Ovary (tissue), 9 donors: ENCODE data around the gene LYRM1. TPM values are rescaled to one million over a fixed set of nuclear protein-coding genes. Genes with fewer than 3 reads are reported as not detected.
A peak's percentile ranks its signal among the peaks of the same experiment; 100 is the strongest.

Experiments
- DNase-seq, 5 donors: peaks; one replicate each; pipeline ENCODE4 v3.0.0-alpha.2; 2019 to 2020
- H3K27ac ChIP-seq, 2 donors: fragments of 200-600 bp; one replicate each; pipeline versions ENCODE4 v1.5.1 to v1.8.0; 2019 to 2022
- H3K27me3 ChIP-seq: fragments of 200-600 bp; one replicate; pipeline ENCODE4 v1.8.0; 2022
- H3K36me3 ChIP-seq: fragments of 200-600 bp; sonication (generic); one replicate; pipeline ENCODE4 v1.5.1; 2019
- H3K4me1 ChIP-seq: one replicate; pipeline ENCODE4 v1.8.1; 2013; ENCODE audit warnings: mild to moderate bottlenecking, moderate library complexity; ENCODE audit not compliant: insufficient read depth
- H3K4me3 ChIP-seq: fragments of 200-600 bp; sonication (generic); one replicate; pipeline ENCODE4 v1.5.1; 2017
- H3K9me3 ChIP-seq, 2 donors: fragments of 200-600 bp in 1 of 2; sonication (generic) in 1 of 2; one replicate each; pipeline versions ENCODE4 v1.5.1 to v1.8.1; 2013 to 2019; ENCODE audit warnings: mild to moderate bottlenecking in 1 of 2, moderate library complexity in 1 of 2
- EP300 ChIP-seq: sonication (generic); formaldehyde crosslinking; IDR thresholded peaks from one replicate; pipeline ENCODE4 v1.6.1; 2017; ENCODE audit warnings: antibody characterized with exemption
- POLR2A ChIP-seq: fragments of 450-650 bp; IDR thresholded peaks from one replicate; pipeline ENCODE4 v1.6.1; 2017; ENCODE audit warnings: antibody characterized with exemption, mild to moderate bottlenecking, moderate library complexity
- WGBS, 3 donors: extraction: QIAGEN DNeasy Blood & Tissue Kit in 1 of 3; methylation state at CpG; one replicate each; pipeline versions ENCODE4 v1.1.5 to v1.1.7; 2013 to 2017; 5-methylcytosine and 5-hydroxymethylcytosine counted together
- intact Hi-C, 4 donors: fragments of 100-400 bp; cut with DNase I; formaldehyde crosslinking; loops; one replicate each; pipeline versions ENCODE4 v1.11.0 to v1.15.1; 2022 to 2023
- polyA plus RNA-seq, 2 donors: library from polyadenylated mRNA; stranded (reverse); fragments of 200-250 nt in 1 of 2; fragments of 350-450 nt in 1 of 2; fragmentation: Illumina TruSeq in 1 of 2; extraction: RNeasy Lipid Tissue Mini Kit (QIAGEN cat#74804) in 1 of 2; gene quantifications; one replicate each; pipeline ENCODE4 v1.2.3, GENCODE V29; 2013 to 2014
- total RNA-seq, 7 donors: library from RNA; depleted of rRNA in 2 of 7; stranded (reverse); fragments of >200 nt in 2 of 7; fragmentation: NEBNext Ultra II Directional in 3 of 7; extraction: Animal tissue kit (Norgen Biotek cat#: 25700) in 3 of 7; gene quantifications; one replicate each; pipeline versions ENCODE4 v1.1.0 to v1.2.4, GENCODE V29; 2016 to 2023
- TF ChIP-seq, protein P1 (sequence below), 3 donors: fragments of 450-650 bp in 2 of 3; fragments of 200-600 bp in 1 of 3; IDR thresholded peaks; one replicate each; pipeline versions ENCODE4 v1.5.1 to v1.8.0; 2016 to 2022; ENCODE audit warnings: antibody characterized with exemption in 3 of 3, mild to moderate bottlenecking in 1 of 3
- donor health status: DM: no; HTN: no; CAD: no; lungs with moderate emphysema.
- donor health status: DM: no; HTN: no; CAD: no.
- donor health status: Bipolar disorder and iron deficiency.
- donor health status: DM: yes; HTN: yes; CAD: no.
- donor health status: DM: no; HTN: no; CAD: no.
- donor health status: DM: yes; HTN: yes; CAD: no.

Gene LYRM1
- total and polyA plus RNA-seq, 9 donors, result 31.6 to 64.5 (median 43.9) TPM

DNA sequence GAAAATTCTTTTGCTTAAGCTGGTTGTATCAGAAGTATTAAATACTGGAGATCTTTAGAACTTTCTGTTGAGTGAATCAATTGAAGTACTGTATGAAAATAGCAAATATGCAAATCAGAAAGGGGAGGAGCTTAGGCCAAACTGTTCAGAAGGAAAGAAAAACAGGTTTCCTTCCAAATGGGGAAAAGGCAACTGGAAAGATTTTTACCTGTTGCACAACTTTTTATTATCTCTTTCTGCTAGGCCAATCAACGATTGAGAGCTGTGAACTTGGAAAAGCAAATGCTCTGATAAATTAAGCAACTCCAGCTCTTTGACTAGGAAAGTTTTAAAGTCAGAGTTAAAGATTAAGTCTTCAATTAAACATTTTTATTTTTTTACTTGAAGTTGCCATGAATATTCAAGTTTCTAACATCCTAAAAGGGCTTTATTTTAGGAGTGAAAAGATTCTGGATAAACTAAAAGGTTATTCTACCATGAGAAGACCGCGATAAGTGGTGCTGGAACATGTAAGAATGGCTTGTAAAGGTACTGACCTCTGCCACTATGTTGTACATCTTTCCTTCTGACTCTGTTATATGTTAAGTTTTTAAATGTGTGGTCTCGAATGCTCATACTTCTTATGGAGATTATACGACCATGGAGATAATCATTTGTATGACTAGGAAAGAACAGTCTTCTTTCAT lies 16.9 kb upstream of the LYRM1 start:
- no peak for TF ChIP-seq POLR2A
- TF ChIP-seq, protein P1, sequence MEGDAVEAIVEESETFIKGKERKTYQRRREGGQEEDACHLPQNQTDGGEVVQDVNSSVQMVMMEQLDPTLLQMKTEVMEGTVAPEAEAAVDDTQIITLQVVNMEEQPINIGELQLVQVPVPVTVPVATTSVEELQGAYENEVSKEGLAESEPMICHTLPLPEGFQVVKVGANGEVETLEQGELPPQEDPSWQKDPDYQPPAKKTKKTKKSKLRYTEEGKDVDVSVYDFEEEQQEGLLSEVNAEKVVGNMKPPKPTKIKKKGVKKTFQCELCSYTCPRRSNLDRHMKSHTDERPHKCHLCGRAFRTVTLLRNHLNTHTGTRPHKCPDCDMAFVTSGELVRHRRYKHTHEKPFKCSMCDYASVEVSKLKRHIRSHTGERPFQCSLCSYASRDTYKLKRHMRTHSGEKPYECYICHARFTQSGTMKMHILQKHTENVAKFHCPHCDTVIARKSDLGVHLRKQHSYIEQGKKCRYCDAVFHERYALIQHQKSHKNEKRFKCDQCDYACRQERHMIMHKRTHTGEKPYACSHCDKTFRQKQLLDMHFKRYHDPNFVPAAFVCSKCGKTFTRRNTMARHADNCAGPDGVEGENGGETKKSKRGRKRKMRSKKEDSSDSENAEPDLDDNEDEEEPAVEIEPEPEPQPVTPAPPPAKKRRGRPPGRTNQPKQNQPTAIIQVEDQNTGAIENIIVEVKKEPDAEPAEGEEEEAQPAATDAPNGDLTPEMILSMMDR (IDR thresholded peaks at IDR 0.05), result no peak
- TF ChIP-seq EP300, result no peak
- no peak overlapping the region for H3K4me3 ChIP-seq
- DNase-seq, result no peak
- 64 to 69% (median 66%) methylated on average over 5 of the region's 5 CpGs for WGBS, 3 donors
- no peaks in the 10 kb centered on the region for H3K27me3 ChIP-seq
- H3K9me3 ChIP-seq, result no peaks in the 10 kb centered on the region
- H3K27ac ChIP-seq, result no peak overlapping the region
- intact Hi-C loops, result no loop called here
- peaks cover 10% of the 10 kb centered on the region for H3K4me1 ChIP-seq
- no peaks in the 10 kb centered on the region for H3K36me3 ChIP-seq

DNA sequence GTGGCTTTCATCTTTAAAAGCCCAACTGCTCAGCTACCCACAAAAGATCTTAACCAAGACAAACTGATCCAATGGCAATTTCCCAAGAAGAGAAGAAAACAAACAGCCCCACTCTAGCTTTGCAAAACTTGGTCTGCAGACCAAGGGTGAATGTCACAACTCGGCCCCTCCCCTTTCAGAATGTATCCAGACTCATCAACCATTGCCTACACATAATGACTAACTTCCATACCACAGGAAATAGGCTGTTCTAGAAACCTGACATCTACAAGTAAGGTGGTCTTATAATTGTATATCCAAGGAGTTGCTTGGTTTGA lies 16.4 kb upstream of the LYRM1 start:
- H3K4me3 ChIP-seq, result no peak overlapping the region

DNA sequence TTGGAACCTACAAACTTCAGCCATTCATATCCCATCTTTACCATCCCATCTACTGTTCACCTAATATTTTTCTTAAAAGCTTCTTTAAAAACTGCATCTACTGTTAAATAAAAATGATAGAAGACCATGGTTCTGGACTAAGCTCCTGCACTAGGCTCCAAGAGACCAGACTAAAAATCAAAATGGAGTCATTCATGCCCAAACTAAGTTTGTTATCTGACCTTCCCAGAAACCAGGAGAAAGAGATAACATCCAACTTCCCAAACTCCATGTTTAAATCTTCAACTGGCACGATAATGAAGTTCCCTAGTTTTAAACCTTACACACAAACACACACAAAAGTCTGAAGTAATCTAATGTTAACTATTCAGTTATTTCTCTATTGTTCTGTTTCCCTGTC lies 14.3 kb upstream of the LYRM1 start:
- 0 to 42% (median 36%) methylated on average over 1 of the region's 1 CpG for WGBS, 3 donors
- H3K4me3 ChIP-seq, result no peak overlapping the region
- no peaks in the 10 kb centered on the region for H3K27me3 ChIP-seq
- peaks cover 5% of the 10 kb centered on the region for H3K4me1 ChIP-seq
- H3K27ac ChIP-seq, result no peak overlapping the region
- TF ChIP-seq, protein P1 (IDR thresholded peaks at IDR 0.05), result no peak
- TF ChIP-seq POLR2A (no peak), EP300 (no peak)
- no peaks in the 10 kb centered on the region for H3K36me3 ChIP-seq
- intact Hi-C loops, result no loop called here
- no peaks in the 10 kb centered on the region for H3K9me3 ChIP-seq
- no peak for DNase-seq

More for the DNA sequence above, 16.4 kb upstream of the LYRM1 start:
- Histone ChIP-seq H3K27ac (no peak overlapping the region), H3K36me3 (no peaks in the 10 kb centered on the region), H3K4me1 (peaks cover 8% of the 10 kb centered on the region), H3K9me3 (no peaks in the 10 kb centered on the region), H3K27me3 (no peaks in the 10 kb centered on the region)
- DNase-seq, result peak in 1 of 5 donors; percentile 30
- WGBS, 3 donors, result 90 to 92% (median 92%) methylated on average over 1 of the region's 1 CpG
- intact Hi-C loops, result no loop called here
- TF ChIP-seq EP300 (no peak), POLR2A (no peak)

DNA sequence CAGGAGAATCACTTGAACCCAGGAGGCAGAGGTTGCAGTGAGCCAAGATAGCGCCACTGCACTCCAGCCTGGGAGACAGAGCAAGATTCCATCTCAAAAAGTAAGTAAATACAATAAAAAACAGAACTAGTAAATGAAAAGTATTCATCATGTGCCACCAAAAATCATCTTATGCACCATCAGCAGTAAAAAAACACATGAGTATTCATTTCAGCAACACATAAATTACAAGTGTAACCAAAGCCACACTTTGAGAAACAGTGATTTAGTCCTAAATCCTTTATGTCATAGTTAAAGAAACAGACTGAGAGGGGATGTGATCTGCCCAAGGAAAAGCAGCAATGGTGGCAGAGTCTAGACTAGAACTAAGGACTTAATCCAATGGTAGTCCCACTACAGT lies 13.4 kb upstream of the LYRM1 start:
- Histone ChIP-seq H3K4me3 (no peak overlapping the region), H3K36me3 (no peaks in the 10 kb centered on the region), H3K27ac (no peak overlapping the region), H3K4me1 (peaks cover 5% of the 10 kb centered on the region), H3K9me3 (no peaks in the 10 kb centered on the region), H3K27me3 (no peaks in the 10 kb centered on the region)
- intact Hi-C loops, result no loop called here
- WGBS, 3 donors, result 92 to 97% (median 96%) methylated on average over 1 of the region's 1 CpG
- TF ChIP-seq EP300 (no peak), POLR2A (no peak)
- TF ChIP-seq, protein P1 (IDR thresholded peaks at IDR 0.05), result no peak
- no peak for DNase-seq

DNA sequence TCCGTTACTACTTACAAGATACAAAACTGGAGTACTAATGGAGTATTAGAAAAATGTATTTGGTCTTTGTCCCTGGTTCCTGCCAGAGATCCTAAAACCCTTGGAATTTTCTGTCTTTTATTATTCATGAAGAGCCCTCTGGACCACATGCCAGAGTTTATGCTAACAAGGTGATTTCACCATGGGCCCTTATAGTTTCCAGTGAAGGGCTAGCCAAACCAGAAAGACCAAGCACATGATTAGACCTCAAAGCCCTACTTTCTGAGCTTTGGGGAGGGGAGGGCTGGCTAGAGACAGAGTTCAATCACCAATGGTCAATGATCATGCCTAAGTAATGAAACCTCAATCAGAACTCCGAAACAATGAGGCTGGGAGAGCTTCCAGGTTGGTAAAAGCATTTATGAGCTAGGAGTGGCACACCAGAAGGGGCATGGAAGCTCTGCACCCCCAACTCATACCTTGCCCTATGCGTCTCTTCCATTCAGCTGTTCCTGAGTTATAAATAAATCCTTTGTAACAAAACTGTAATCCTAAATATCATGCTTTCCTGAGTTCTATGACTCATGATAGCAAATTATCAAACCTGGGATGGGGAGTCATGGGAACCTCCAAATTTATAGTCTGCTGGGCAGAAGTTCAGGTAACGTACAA lies 10.8 kb upstream of the LYRM1 start:
- Histone ChIP-seq H3K27me3 (no peaks in the 10 kb centered on the region), H3K27ac (no peak overlapping the region), H3K4me3 (no peak overlapping the region), H3K4me1 (peaks cover 2% of the 10 kb centered on the region), H3K36me3 (no peaks in the 10 kb centered on the region), H3K9me3 (no peaks in the 10 kb centered on the region)
- WGBS, 3 donors, result 92 to 94% (median 93%) methylated on average over 4 of the region's 4 CpGs
- DNase-seq, result no peak
- intact Hi-C loops, result no loop called here
- TF ChIP-seq, protein P1 (IDR thresholded peaks at IDR 0.05), result no peak
- TF ChIP-seq EP300 (no peak), POLR2A (no peak)
